Tibial nerve (tissue), 4 donors: ENCODE data around the gene GINS2. TPM values are rescaled to one million over a fixed set of nuclear protein-coding genes. Genes with fewer than 3 reads are reported as not detected.

Source experiments
- DNase-seq, 2 donors: peaks; one replicate each; pipeline ENCODE4 v3.0.0-alpha.2; 2019; ENCODE audit warnings: low spot score in 2 of 2
- H3K27ac ChIP-seq, 4 donors: fragments of 200-600 bp; sonication (generic) in 3 of 4; one replicate each; pipeline ENCODE4 v1.5.1; 2017 to 2019; ENCODE audit warnings: mild to moderate bottlenecking in 1 of 4
- H3K27me3 ChIP-seq, 2 donors: fragments of 200-600 bp; sonication (generic) in 1 of 2; one replicate each; pipeline versions ENCODE4 v1.5.1 to v1.6.0; 2017 to 2019
- H3K36me3 ChIP-seq, 3 donors: fragments of 200-600 bp; sonication (generic); one replicate each; pipeline ENCODE4 v1.5.1; 2018 to 2019
- H3K4me1 ChIP-seq, 4 donors: fragments of 200-600 bp; sonication (generic) in 3 of 4; one replicate each; pipeline ENCODE4 v1.5.1; 2017 to 2019
- H3K4me3 ChIP-seq, 4 donors: fragments of 200-600 bp; sonication (generic) in 3 of 4; one replicate each; pipeline ENCODE4 v1.5.1; 2017 to 2019; ENCODE audit warnings: mild to moderate bottlenecking in 1 of 4, moderate library complexity in 1 of 4
- H3K9me3 ChIP-seq, 4 donors: fragments of 200-600 bp; sonication (generic) in 3 of 4; one replicate each; pipeline ENCODE4 v1.5.1; 2017 to 2019
- EP300 ChIP-seq, 2 donors: sonication (generic); formaldehyde crosslinking; IDR thresholded peaks; one replicate each; pipeline ENCODE4 v1.6.1; 2017; ENCODE audit warnings: antibody characterized with exemption in 2 of 2, mild to moderate bottlenecking in 1 of 2
- POLR2A ChIP-seq, 2 donors: fragments of 450-650 bp; IDR thresholded peaks; one replicate each; pipeline ENCODE4 v1.6.1; 2017; ENCODE audit warnings: antibody characterized with exemption in 2 of 2, mild to moderate bottlenecking in 2 of 2, moderate library complexity in 2 of 2
- WGBS, 2 donors: methylation state at CpG; one replicate each; pipeline ENCODE4 v1.1.5; 2018; 5-methylcytosine and 5-hydroxymethylcytosine counted together
- total RNA-seq, 4 donors: library from RNA; depleted of rRNA; stranded (reverse); fragments of >200 nt; gene quantifications; one replicate each; pipeline ENCODE4 v1.1.0, GENCODE V29; 2016
- TF ChIP-seq, protein P1 (sequence below), 5 experiments: fragments of 200-600 bp in 3 of 5; fragments of 450-650 bp in 2 of 5; sonication (generic) in 3 of 5; IDR thresholded peaks; one replicate each; pipeline ENCODE4 v1.5.1; 2016 to 2019; ENCODE audit warnings: antibody characterized with exemption in 5 of 5, mild to moderate bottlenecking in 3 of 5, moderate library complexity in 2 of 5

GINS2 gene
- total RNA-seq, 4 donors from 2014 or later = 0.20 to 0.66 TPM; not detected in 2

DNA sequence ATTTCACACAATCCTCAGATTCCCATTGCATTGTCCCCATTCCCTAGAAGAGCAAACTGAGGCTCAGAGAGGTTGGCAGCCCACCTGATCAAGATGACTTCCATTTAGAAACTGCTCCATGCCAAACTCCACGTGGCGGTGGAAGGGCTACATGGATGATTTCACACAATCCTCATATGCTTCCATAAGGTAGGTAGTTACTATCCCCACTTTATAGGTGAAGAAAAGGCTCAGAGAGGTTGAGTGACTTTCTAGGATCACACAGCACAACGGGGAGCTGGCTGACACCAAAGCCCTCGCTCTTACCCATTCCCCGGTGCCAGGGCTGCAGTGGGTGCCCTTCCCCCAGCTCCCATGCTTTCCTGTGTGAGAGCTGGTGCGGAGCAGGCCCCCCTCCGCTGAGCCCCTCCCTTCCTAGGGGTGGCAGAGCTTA is 9.7 kb upstream of the GINS2 start:
- DNase-seq = no peak
- H3K27ac ChIP-seq = no peak overlapping the region
- peaks cover 0 to 39% of the 10 kb centered on the region in 2 donors for H3K27me3 ChIP-seq
- H3K9me3 ChIP-seq = peaks cover 0 to 8% (median 0%) of the 10 kb centered on the region in 4 donors
- H3K4me3 ChIP-seq = no peak overlapping the region
- no peaks in the 10 kb centered on the region for H3K4me1 ChIP-seq
- H3K36me3 ChIP-seq = no peaks in the 10 kb centered on the region
- TF ChIP-seq EP300 (IDR thresholded peaks at IDR 0.05) (no peak), POLR2A (IDR thresholded peaks at IDR 0.05) (no peak)
- TF ChIP-seq, protein P1, sequence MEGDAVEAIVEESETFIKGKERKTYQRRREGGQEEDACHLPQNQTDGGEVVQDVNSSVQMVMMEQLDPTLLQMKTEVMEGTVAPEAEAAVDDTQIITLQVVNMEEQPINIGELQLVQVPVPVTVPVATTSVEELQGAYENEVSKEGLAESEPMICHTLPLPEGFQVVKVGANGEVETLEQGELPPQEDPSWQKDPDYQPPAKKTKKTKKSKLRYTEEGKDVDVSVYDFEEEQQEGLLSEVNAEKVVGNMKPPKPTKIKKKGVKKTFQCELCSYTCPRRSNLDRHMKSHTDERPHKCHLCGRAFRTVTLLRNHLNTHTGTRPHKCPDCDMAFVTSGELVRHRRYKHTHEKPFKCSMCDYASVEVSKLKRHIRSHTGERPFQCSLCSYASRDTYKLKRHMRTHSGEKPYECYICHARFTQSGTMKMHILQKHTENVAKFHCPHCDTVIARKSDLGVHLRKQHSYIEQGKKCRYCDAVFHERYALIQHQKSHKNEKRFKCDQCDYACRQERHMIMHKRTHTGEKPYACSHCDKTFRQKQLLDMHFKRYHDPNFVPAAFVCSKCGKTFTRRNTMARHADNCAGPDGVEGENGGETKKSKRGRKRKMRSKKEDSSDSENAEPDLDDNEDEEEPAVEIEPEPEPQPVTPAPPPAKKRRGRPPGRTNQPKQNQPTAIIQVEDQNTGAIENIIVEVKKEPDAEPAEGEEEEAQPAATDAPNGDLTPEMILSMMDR (IDR thresholded peaks at IDR 0.05) = no peak
- WGBS, 2 donors = 90 to 91% methylated on average over 4 to 7 of the region's 7 CpGs

DNA sequence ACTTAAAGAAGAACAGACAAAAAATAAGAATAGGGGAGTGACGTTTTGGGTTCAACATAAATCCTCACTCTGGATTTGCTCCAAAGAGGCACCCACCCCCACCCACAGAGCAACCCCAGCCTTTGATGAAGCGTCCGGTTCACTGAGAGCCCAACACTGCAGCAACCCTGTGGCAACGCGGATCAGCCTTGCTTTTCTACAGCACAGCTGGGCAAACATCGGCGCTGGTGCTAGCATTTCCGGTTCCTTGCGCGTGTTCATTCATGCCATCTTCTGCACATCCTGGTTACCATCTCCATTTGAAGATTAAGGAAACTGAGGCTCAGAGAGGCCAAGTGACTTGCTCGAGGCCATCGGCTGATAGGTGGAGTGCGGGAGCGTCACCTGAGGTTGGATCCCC is 8.7 kb upstream of the GINS2 start:
- no peak for TF ChIP-seq EP300 (IDR thresholded peaks at IDR 0.05)
- TF ChIP-seq POLR2A (IDR thresholded peaks at IDR 0.05) = no peak
- TF ChIP-seq, protein P1 (IDR thresholded peaks at IDR 0.05) = no peak
- Histone ChIP-seq H3K27me3 (peaks cover 0 to 39% of the 10 kb centered on the region in 2 donors), H3K27ac (no peak overlapping the region), H3K36me3 (no peaks in the 10 kb centered on the region), H3K9me3 (peaks cover 0 to 8% (median 0%) of the 10 kb centered on the region in 4 donors), H3K4me1 (no peaks in the 10 kb centered on the region), H3K4me3 (no peak overlapping the region)
- 65 to 67% methylated on average over 14 of the region's 14 CpGs for WGBS, 2 donors
- DNase-seq = no peak

DNA sequence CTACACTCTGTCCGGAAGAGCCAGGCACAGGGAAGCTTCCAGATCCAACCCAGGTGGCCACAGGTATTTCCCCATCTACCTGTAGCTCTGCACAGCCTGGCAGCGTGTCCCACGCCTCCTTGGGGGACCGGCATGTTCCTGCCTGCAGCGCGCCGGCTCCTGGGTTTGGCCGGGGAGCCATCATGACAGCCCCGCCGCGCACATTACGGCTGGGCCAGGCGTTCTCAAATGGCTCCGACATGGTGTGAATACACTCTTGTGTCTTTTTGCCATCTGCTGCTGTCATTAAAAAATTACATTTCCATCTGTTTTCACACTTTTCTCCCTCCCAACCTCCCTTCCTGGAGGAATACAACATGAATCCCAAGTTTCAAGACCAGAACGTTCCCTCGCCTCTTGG is 8.0 kb upstream of the GINS2 start:
- peaks cover 0 to 8% (median 0%) of the 10 kb centered on the region in 4 donors for H3K9me3 ChIP-seq
- no peak for TF ChIP-seq POLR2A (IDR thresholded peaks at IDR 0.05)
- TF ChIP-seq, protein P1 (IDR thresholded peaks at IDR 0.05) = no peak
- TF ChIP-seq EP300 (IDR thresholded peaks at IDR 0.05) = no peak
- DNase-seq = no peak
- H3K36me3 ChIP-seq = no peaks in the 10 kb centered on the region
- H3K27ac ChIP-seq = no peak overlapping the region
- H3K27me3 ChIP-seq = peaks cover 0 to 39% of the 10 kb centered on the region in 2 donors
- H3K4me1 ChIP-seq = no peaks in the 10 kb centered on the region
- H3K4me3 ChIP-seq = no peak overlapping the region
- WGBS, 2 donors = 39 to 55% methylated on average over 16 of the region's 16 CpGs

DNA sequence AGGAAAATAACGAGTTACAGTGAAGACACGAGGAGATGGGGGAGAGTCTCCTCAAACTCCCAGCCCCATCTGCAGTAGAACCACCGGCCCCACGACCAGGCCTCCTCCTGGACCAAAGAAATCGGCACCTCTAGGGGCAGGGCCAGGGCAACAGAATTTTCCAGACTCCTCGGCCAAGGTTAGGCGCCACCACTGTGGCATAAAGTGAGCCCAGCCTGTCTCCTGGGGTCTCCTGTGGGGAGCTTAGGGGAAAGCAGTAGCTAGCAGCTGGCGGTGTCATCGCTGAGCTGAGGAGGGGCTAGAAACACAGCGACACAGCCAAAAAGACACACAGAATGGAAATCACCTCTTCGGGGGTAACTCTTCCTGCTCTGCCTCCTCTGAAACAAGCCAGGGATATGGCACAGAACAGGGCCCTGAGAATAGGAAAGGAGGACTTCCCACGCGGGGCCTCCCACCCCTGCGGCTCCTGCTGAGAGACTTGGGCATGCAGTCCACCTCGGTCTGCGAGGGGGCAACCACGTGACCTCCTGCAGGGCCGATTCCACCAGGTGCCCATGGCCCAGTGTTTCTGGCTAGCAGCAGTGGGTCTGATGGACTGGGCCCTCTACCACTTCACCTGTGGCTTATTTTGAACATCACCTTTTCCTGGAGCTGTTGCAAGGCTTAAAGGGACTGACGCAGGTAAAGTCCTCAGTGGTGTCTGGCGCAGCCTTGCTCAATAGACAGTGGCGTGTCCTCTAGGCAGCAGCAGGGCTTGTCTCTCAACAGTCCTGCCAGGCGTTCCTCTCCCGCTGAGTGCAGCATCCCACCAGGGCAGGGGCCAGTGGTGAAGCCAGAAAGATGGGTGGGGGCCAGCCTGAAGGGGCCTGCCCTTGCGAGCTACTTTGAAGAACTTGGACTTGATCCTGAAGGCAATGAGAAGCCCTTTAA is 6.7 kb upstream of the GINS2 start:
- no peak overlapping the region for H3K4me3 ChIP-seq
- 67 to 70% methylated on average over 24 of the region's 24 CpGs for WGBS, 2 donors
- H3K27ac ChIP-seq = no peak overlapping the region
- no peaks in the 10 kb centered on the region for H3K9me3 ChIP-seq
- H3K4me1 ChIP-seq = no peaks in the 10 kb centered on the region
- H3K36me3 ChIP-seq = no peaks in the 10 kb centered on the region
- DNase-seq = no peak
- TF ChIP-seq POLR2A (IDR thresholded peaks at IDR 0.05) = no peak
- TF ChIP-seq, protein P1 (IDR thresholded peaks at IDR 0.05) = no peak
- TF ChIP-seq EP300 (IDR thresholded peaks at IDR 0.05) = no peak
- H3K27me3 ChIP-seq = peaks cover 0 to 39% of the 10 kb centered on the region in 2 donors

DNA sequence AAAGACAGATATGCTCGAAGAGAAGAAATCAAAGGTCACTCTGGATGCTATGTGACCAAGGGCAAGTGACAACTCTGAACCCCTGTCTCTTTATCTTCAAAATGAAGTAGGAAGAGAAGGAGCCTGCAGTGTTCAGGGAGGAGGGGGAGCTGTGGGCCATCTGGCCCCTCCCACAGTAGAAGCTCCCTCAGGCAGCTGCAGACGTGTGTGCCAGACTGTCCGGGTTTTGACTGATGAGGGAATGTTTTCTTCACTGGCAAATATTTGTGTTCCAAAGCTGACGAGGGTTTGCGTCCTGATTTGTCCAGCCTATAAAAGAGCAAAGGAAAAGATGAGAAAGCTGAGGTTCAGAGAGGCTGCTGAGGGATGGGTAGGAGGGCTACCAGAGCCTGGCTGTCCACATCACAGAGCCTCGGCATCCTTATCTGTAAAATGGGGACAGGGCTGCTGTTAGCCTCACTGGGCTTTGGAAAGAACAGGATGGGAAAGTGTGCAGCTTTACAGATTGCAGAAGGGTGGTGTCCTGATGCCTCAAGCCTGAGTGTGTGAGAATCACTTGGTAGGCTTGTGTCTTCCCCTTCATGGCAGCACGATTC is 1.8 kb upstream of the GINS2 start:
- no peak for DNase-seq
- Histone ChIP-seq H3K4me3 (no peak overlapping the region), H3K27ac (no peak overlapping the region), H3K4me1 (peaks cover 0 to 22% (median 4%) of the 10 kb centered on the region in 4 donors), H3K27me3 (peaks cover 0 to 10% of the 10 kb centered on the region in 2 donors), H3K36me3 (no peaks in the 10 kb centered on the region), H3K9me3 (no peaks in the 10 kb centered on the region)
- TF ChIP-seq, protein P1 (IDR thresholded peaks at IDR 0.05) = no peak
- TF ChIP-seq EP300 (IDR thresholded peaks at IDR 0.05) (no peak), POLR2A (IDR thresholded peaks at IDR 0.05) (no peak)
- 34 to 41% methylated on average over 7 of the region's 7 CpGs for WGBS, 2 donors
